NCI-H1105 treated with DMSO at 0.1 percent for 48 hours (cell line): Measurements from ENCODE around the gene AGBL4.
"Not testable (repeated sequence)": the region's sequence is repeated elsewhere in the genome, so short reads cannot be mapped to it uniquely, and the experiment has no call there.

Source experiments
- DNase-seq: peaks from one replicate; lab custom pipeline; 2025; lab: John Stamatoyannopoulos, UW

AGBL4 gene

GRCh38 chr1:49028396-49028795 lies 995.4 kb downstream of the AGBL4 start:
- no peak for DNase-seq

- DNase-seq, result no peak
Observed at GRCh38 chr1:49026230-49026811, 997.4 kb downstream of the AGBL4 start.

- DNase-seq, result no peak
Observed at GRCh38 chr1:49016030-49016977, 1007.5 kb downstream of the AGBL4 start.

GRCh38 chr1:49013079-49013478 lies 1010.7 kb downstream of the AGBL4 start:
- DNase-seq, result no peak

- DNase-seq, result not testable (repeated sequence)
Observed at GRCh38 chr1:49002981-49003380, 1020.8 kb downstream of the AGBL4 start.

- DNase-seq, result no peak
Observed at GRCh38 chr1:48999321-48999720, 1024.4 kb downstream of the AGBL4 start.

GRCh38 chr1:48996311-48996710 lies 1027.4 kb downstream of the AGBL4 start:
- no peak for DNase-seq

- DNase-seq, result no peak
Observed at GRCh38 chr1:48988633-48989197, 1035.0 kb downstream of the AGBL4 start.

- peak; percentile 20 for DNase-seq
Observed at GRCh38 chr1:48979940-48980339, 1043.8 kb downstream of the AGBL4 start.

GRCh38 chr1:48978413-48978812 lies 1045.3 kb downstream of the AGBL4 start:
- DNase-seq, result no peak

GRCh38 chr1:48977273-48977672 lies 1046.5 kb downstream of the AGBL4 start:
- DNase-seq, result no peak

GRCh38 chr1:48969971-48970370 lies 1053.8 kb downstream of the AGBL4 start:
- no peak for DNase-seq

- DNase-seq, result no peak
Observed at GRCh38 chr1:48967318-48967717, 1056.4 kb downstream of the AGBL4 start.

- DNase-seq, result no peak
Observed at GRCh38 chr1:48966583-48966982, 1057.2 kb downstream of the AGBL4 start.

GRCh38 chr1:48960320-48960719 lies 1063.4 kb downstream of the AGBL4 start:
- DNase-seq, result no peak

- DNase-seq, result no peak
Observed at GRCh38 chr1:48955774-48956173, 1068.0 kb downstream of the AGBL4 start.

GRCh38 chr1:48953617-48954016 lies 1070.1 kb downstream of the AGBL4 start:
- no peak for DNase-seq

- DNase-seq, result no peak
Observed at GRCh38 chr1:48948562-48948961, 1075.2 kb downstream of the AGBL4 start.

- no peak for DNase-seq
Observed at GRCh38 chr1:48947761-48948537, 1075.8 kb downstream of the AGBL4 start.

- no peak for DNase-seq
Observed at GRCh38 chr1:48946070-48946469, 1077.7 kb downstream of the AGBL4 start.

GRCh38 chr1:48944811-48945210 lies 1078.9 kb downstream of the AGBL4 start:
- DNase-seq, result no peak

- DNase-seq, result no peak
Observed at GRCh38 chr1:48943826-48944225, 1079.9 kb downstream of the AGBL4 start.
